Trophoblast cell (in vitro differentiated cells and primary cell): Measurements from ENCODE around the gene TMEM114.

Source experiments
- DNase-seq, 2 donors: peaks; one replicate each; pipeline ENCODE4 v3.0.0-alpha.2; 2016
- H2AFZ ChIP-seq: 2 replicates; pipeline ENCODE4 v1.6.1; 2013; ENCODE audit warnings: low read length, moderate library complexity, mild to moderate bottlenecking; ENCODE audit not compliant: insufficient read depth, poor library complexity
- H2AK5ac ChIP-seq: 2 replicates; pipeline ENCODE4 v1.6.1; 2013; ENCODE audit warnings: mild to moderate bottlenecking, low read length
- H2BK120ac ChIP-seq: 2 replicates; pipeline ENCODE4 v1.6.1; 2013; ENCODE audit warnings: low read length, mild to moderate bottlenecking, moderate library complexity; ENCODE audit not compliant: insufficient read depth, poor library complexity
- H2BK12ac ChIP-seq: 2 replicates; pipeline ENCODE4 v1.6.1; 2013; ENCODE audit warnings: mild to moderate bottlenecking, low read length, moderate library complexity
- H2BK5ac ChIP-seq: 2 replicates; pipeline ENCODE4 v1.6.1; 2013; ENCODE audit warnings: low read length, low read depth, moderate library complexity, mild to moderate bottlenecking; ENCODE audit not compliant: poor library complexity
- H3K14ac ChIP-seq: 2 replicates; pipeline ENCODE4 v1.6.1; 2013; ENCODE audit warnings: mild to moderate bottlenecking, low read length
- H3K18ac ChIP-seq: 2 replicates; pipeline ENCODE4 v1.6.1; 2013; ENCODE audit warnings: mild to moderate bottlenecking, low read length
- H3K23ac ChIP-seq: 2 replicates; pipeline ENCODE4 v1.6.1; 2013; ENCODE audit warnings: low read length
- H3K27ac ChIP-seq: 2 replicates; pipeline ENCODE4 v1.5.1; 2013; ENCODE audit warnings: low read depth, mild to moderate bottlenecking, inconsistent platforms, low read length, moderate library complexity
- H3K27me3 ChIP-seq: 2 replicates; pipeline ENCODE4 v1.6.1; 2013; ENCODE audit warnings: inconsistent platforms, mild to moderate bottlenecking, low read length, moderate library complexity; ENCODE audit not compliant: insufficient read depth
- H3K36me3 ChIP-seq, 2 experiments: 1 replicate in 1 of 2; 2 replicates in 1 of 2; pipeline ENCODE4 v1.6.1; 2013; ENCODE audit warnings: low read length in 2 of 2, mild to moderate bottlenecking in 2 of 2, moderate library complexity in 1 of 2; ENCODE audit not compliant: insufficient read depth in 2 of 2, control insufficient read depth in 1 of 2
- H3K4ac ChIP-seq: 2 replicates; pipeline ENCODE4 v1.6.1; 2013; ENCODE audit warnings: low read depth, mild to moderate bottlenecking, low read length, moderate library complexity
- H3K4me1 ChIP-seq, 2 experiments: 1 replicate in 1 of 2; 2 replicates in 1 of 2; pipeline ENCODE4 v1.6.1; 2013; ENCODE audit warnings: low read length in 2 of 2, mild to moderate bottlenecking in 2 of 2, moderate library complexity in 1 of 2; ENCODE audit not compliant: insufficient read depth in 2 of 2, control insufficient read depth in 1 of 2
- H3K4me2 ChIP-seq: 2 replicates; pipeline ENCODE4 v1.6.1; 2013; ENCODE audit warnings: inconsistent platforms, mild to moderate bottlenecking, low read length, moderate library complexity
- H3K4me3 ChIP-seq: 2 replicates; pipeline ENCODE4 v1.5.1; 2013; ENCODE audit warnings: mild to moderate bottlenecking, low read depth, low read length, inconsistent platforms
- H3K79me1 ChIP-seq: one replicate; pipeline ENCODE4 v1.6.1; 2013; ENCODE audit warnings: low read length
- H3K79me2 ChIP-seq: 2 replicates; pipeline ENCODE4 v1.6.1; 2013; ENCODE audit warnings: low read length, mild to moderate bottlenecking; ENCODE audit not compliant: control insufficient read depth, insufficient read depth, poor library complexity
- H3K9ac ChIP-seq: 2 replicates; pipeline ENCODE4 v1.6.1; 2013; ENCODE audit warnings: mild to moderate bottlenecking, low read length
- H3K9me3 ChIP-seq: 2 replicates; pipeline ENCODE4 v1.6.1; 2013; ENCODE audit warnings: low read depth, mild to moderate bottlenecking, control low read depth, inconsistent platforms, low read length; ENCODE audit not compliant: insufficient read depth
- H4K12ac ChIP-seq: 2 replicates; pipeline ENCODE4 v1.6.1; 2013; ENCODE audit warnings: low read depth, mild to moderate bottlenecking, low read length, moderate library complexity
- H4K8ac ChIP-seq: 2 replicates; pipeline ENCODE4 v1.6.1; 2013; ENCODE audit warnings: low read depth, mild to moderate bottlenecking, low read length, moderate library complexity
- H4K91ac ChIP-seq: one replicate; pipeline ENCODE4 v1.6.1; 2013; ENCODE audit warnings: low read depth, mild to moderate bottlenecking, low read length, moderate library complexity
- WGBS: extraction: QIAGEN DNeasy Blood & Tissue Kit; methylation state at CpG from one replicate; pipeline ENCODE4 v1.1.7; 2013; ENCODE audit warnings: missing lambda C conversion rate; ENCODE audit not compliant: insufficient read length, insufficient coverage; ENCODE audit errors: extremely low coverage; 5-methylcytosine and 5-hydroxymethylcytosine counted together

Gene TMEM114

DNA sequence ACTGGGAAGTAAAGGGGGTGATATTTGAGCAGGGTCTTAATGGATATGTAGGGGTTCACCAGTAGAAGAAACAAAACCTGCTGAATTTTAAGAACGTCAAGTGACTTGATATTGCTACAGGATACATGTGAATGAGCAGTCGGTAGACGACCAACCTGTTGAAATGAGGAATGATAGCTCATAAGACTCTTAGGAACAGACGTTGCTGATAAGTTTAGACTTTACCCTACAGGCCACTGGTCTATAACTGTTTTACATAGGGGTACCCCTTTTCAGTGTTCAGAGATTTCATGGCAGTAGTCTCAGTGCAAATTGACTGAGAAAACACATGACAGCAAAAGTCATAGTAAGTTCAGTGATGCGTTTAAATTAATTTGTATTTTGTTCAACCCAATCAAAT lies 45.9 kb downstream of the TMEM114 start:
- Histone ChIP-seq H3K4me1 (peaks cover 0 to under 1% of the 10 kb centered on the region in 2 experiments), H2BK12ac (no peak overlapping the region), H2BK120ac (no peak overlapping the region), H3K9me3 (no peaks in the 10 kb centered on the region), H4K12ac (no peak overlapping the region), H2BK5ac (no peak overlapping the region), H2AFZ (no peak overlapping the region), H4K91ac (no peak overlapping the region), H3K79me2 (no peaks in the 10 kb centered on the region), H3K36me3 (no peaks in the 10 kb centered on the region), H3K4me3 (no peak overlapping the region), H4K8ac (no peak overlapping the region), H3K27ac (no peak overlapping the region), H3K27me3 (no peaks in the 10 kb centered on the region), H3K4ac (no peak overlapping the region), H3K23ac (no peak overlapping the region), H3K18ac (no peak overlapping the region), H3K9ac (no peak overlapping the region), H3K4me2 (no peak overlapping the region), H2AK5ac (no peak overlapping the region), H3K14ac (no peak overlapping the region), H3K79me1 (no peaks in the 10 kb centered on the region)
- WGBS = no CpG with 5 or more reads among the region's 5 CpGs
- DNase-seq = no peak

DNA sequence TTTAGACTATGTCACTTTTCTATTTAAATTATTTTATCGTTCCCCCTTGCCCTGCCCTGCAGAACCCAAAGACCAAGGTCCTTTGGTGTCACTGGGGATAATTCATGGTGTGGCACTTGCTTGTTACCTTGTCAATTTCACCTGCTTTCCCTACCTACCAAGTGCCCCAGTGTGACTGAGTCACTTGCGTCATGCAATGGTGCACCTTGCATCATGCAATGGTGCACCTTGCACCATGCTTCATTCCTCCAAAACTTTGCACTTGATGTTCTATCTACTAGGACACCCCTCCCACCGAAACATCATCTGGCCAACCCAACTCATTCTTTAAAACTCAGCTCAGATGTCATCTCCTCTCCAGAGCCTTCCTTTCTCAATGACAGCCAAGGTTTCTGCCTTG lies 47.1 kb downstream of the TMEM114 start:
- Histone ChIP-seq H2BK12ac (no peak overlapping the region), H3K9me3 (no peaks in the 10 kb centered on the region), H4K8ac (no peak overlapping the region), H3K23ac (no peak overlapping the region), H3K4me1 (peaks cover 0 to 3% of the 10 kb centered on the region in 2 experiments), H4K12ac (no peak overlapping the region), H4K91ac (no peak overlapping the region), H3K4ac (no peak overlapping the region), H3K27ac (no peak overlapping the region), H2AK5ac (no peak overlapping the region), H3K79me2 (no peaks in the 10 kb centered on the region), H3K4me2 (no peak overlapping the region), H2BK120ac (no peak overlapping the region), H3K79me1 (no peaks in the 10 kb centered on the region), H3K27me3 (no peaks in the 10 kb centered on the region), H2AFZ (no peak overlapping the region), H3K4me3 (no peak overlapping the region), H3K18ac (no peak overlapping the region), H2BK5ac (no peak overlapping the region), H3K14ac (no peak overlapping the region), H3K9ac (no peak overlapping the region), H3K36me3 (no peaks in the 10 kb centered on the region)
- WGBS = no CpG with 5 or more reads among the region's 3 CpGs
- DNase-seq = no peak

DNA sequence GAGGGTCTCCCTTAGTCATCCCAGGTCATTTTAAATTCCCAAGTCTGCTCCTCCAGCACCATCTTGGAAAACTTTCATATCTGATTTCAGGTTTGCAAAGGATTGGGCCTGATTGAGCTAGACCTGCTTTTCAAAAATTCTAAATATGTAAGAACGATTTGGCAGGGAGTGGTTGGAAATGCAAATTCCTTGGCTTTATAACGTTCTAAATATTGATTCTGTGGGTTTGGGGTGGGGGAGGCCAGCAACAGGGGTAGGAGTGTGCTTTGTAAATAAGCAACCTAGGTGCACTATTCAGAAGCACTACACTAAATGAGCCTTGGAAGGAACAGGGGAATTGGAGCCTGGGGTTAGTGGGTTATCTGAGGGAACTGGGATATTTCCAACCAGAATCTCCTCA lies 47.9 kb downstream of the TMEM114 start:
- Histone ChIP-seq H3K4me1 (peaks cover 0 to 3% of the 10 kb centered on the region in 2 experiments), H3K36me3 (no peaks in the 10 kb centered on the region), H3K9me3 (no peaks in the 10 kb centered on the region), H3K4ac (no peak overlapping the region), H3K27ac (no peak overlapping the region), H2AK5ac (no peak overlapping the region), H4K91ac (no peak overlapping the region), H2BK5ac (no peak overlapping the region), H3K14ac (no peak overlapping the region), H3K27me3 (no peaks in the 10 kb centered on the region), H2BK120ac (no peak overlapping the region), H3K4me3 (no peak overlapping the region), H3K23ac (no peak overlapping the region), H2BK12ac (no peak overlapping the region), H3K4me2 (no peak overlapping the region), H2AFZ (no peak overlapping the region), H4K8ac (no peak overlapping the region), H3K18ac (no peak overlapping the region), H3K9ac (no peak overlapping the region), H3K79me1 (no peaks in the 10 kb centered on the region), H4K12ac (no peak overlapping the region), H3K79me2 (no peaks in the 10 kb centered on the region)
- WGBS = no CpG with 5 or more reads among the region's 2 CpGs
- no peak for DNase-seq

DNA sequence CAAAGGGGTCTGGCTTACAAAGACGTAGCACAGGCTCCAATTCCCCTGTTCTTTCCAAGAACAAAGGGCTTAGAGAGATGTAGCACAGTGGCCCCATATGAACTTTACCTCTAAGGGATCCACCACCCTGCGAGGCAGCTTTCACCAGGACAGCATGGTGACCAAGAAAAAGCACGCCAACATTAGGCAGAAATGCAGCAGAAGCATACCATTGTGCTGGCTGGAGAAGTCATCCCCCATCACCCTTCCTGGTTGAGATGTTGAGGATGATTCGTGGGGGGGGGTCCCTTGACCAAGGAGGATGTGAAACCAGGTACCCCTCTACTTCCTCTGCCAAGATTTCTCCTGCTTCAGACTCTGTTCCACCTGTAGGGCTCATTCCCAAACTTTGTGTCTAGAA lies 48.4 kb downstream of the TMEM114 start:
- WGBS = no CpG with 5 or more reads among the region's 4 CpGs

More for the DNA sequence above, 48.4 kb downstream of the TMEM114 start:
- H3K9ac ChIP-seq = no peak overlapping the region
- H2BK12ac ChIP-seq = no peak overlapping the region
- H3K79me1 ChIP-seq = no peaks in the 10 kb centered on the region
- no peak overlapping the region for H2AFZ ChIP-seq
- no peak overlapping the region for H4K91ac ChIP-seq
- no peak overlapping the region for H2BK120ac ChIP-seq
- no peak overlapping the region for H3K23ac ChIP-seq
- H3K14ac ChIP-seq = no peak overlapping the region
- H4K8ac ChIP-seq = no peak overlapping the region
- H3K9me3 ChIP-seq = no peaks in the 10 kb centered on the region
- H3K79me2 ChIP-seq = no peaks in the 10 kb centered on the region
- H3K27me3 ChIP-seq = no peaks in the 10 kb centered on the region
- H3K27ac ChIP-seq = no peak overlapping the region
- H3K4me1 ChIP-seq = peaks cover 0 to 3% of the 10 kb centered on the region in 2 experiments
- no peak overlapping the region for H2AK5ac ChIP-seq
- H3K4me2 ChIP-seq = no peak overlapping the region
- H3K4me3 ChIP-seq = no peak overlapping the region
- no peak overlapping the region for H3K4ac ChIP-seq
- no peaks in the 10 kb centered on the region for H3K36me3 ChIP-seq
- DNase-seq = no peak
- H3K18ac ChIP-seq = no peak overlapping the region
- no peak overlapping the region for H4K12ac ChIP-seq
- no peak overlapping the region for H2BK5ac ChIP-seq
